ENCODE results near the gene CLTB. TPM values are rescaled to one million over a fixed set of nuclear protein-coding genes. Genes with fewer than 3 reads are reported as not detected.

The CLTB gene
- polyA plus RNA-seq, 3 donors, result 63.2 to 87.6 (median 75.2) TPM

GRCh38 chr5:176407456-176408251 is 8.7 kb downstream of the CLTB start:
- Histone ChIP-seq H3K9ac (ENCODE audit: insufficient read depth, low read length, poor library complexity, severe bottlenecking) (no peak overlapping the region), H3K27me3 (ENCODE audit: control insufficient read depth in 2 of 2, insufficient read depth in 2 of 2, low read length in 2 of 2) (no peaks in the 10 kb centered on the region), H3K79me2 (ENCODE audit: insufficient read depth, low read length) (peaks cover 5% of the 10 kb centered on the region), H3K27ac (ENCODE audit: low read depth in 1 of 2, low read length in 2 of 2) (no peak overlapping the region), H2AFZ (ENCODE audit: insufficient read depth, low read depth, low read length, poor library complexity, severe bottlenecking) (no peak overlapping the region), H3K4me1 (ENCODE audit: control insufficient read depth in 1 of 2, insufficient read depth in 2 of 2, low read length in 2 of 2) (no peaks in the 10 kb centered on the region), H3K9me3 (replicated peaks in 1 of 2; ENCODE audit: control insufficient read depth in 1 of 2, insufficient read depth in 1 of 2, low read length in 2 of 2) (no peaks in the 10 kb centered on the region), H3K36me3 (replicated peaks in 1 of 2; ENCODE audit: control insufficient read depth in 1 of 2, insufficient read depth in 2 of 2, low read length in 2 of 2) (peaks cover 44 to 71% of the 10 kb centered on the region in 2 donors), H3K4me2 (replicated peaks; ENCODE audit: extremely low read depth, low read length, poor library complexity, severe bottlenecking) (no peak overlapping the region), H3K4me3 (replicated peaks in 1 of 3; ENCODE audit: low read depth in 2 of 3, low read length in 3 of 3) (no peak overlapping the region), H4K20me1 (ENCODE audit: insufficient read depth, low read length) (peaks cover 16% of the 10 kb centered on the region)
- TF ChIP-seq CTCF (IDR thresholded peaks at IDR 0.05), result no peak
- intact Hi-C loops (cut with micrococcal nuclease), result no loop called here
- no peak for DNase-seq
- Mint-ChIP-seq H3K9me3 (peaks cover 0 to 2% (median 0%) of the 10 kb centered on the region in 7 donors), H3K27me3 (ENCODE audit: low read depth in 3 of 3) (no peaks in the 10 kb centered on the region), H3K36me3 (peaks cover 65 to 78% of the 10 kb centered on the region in 2 donors), H3K4me1 (peaks cover 14% of the 10 kb centered on the region), H3K27ac (peak overlapping the region in 1 of 7 donors; percentile 4), H3K4me3 (no peak overlapping the region)
- 94% methylated on average over 3 of the region's 6 CpGs for WGBS (ENCODE audit: insufficient coverage)

GRCh38 chr5:176406436-176407052 is 9.8 kb downstream of the CLTB start:
- Histone ChIP-seq H3K4me3 (replicated peaks in 1 of 3; ENCODE audit: low read depth in 2 of 3, low read length in 3 of 3) (no peak overlapping the region), H3K36me3 (replicated peaks in 1 of 2; ENCODE audit: control insufficient read depth in 1 of 2, insufficient read depth in 2 of 2, low read length in 2 of 2) (peaks cover 44 to 71% of the 10 kb centered on the region in 2 donors), H3K9ac (ENCODE audit: insufficient read depth, low read length, poor library complexity, severe bottlenecking) (no peak overlapping the region), H3K4me2 (replicated peaks; ENCODE audit: extremely low read depth, low read length, poor library complexity, severe bottlenecking) (no peak overlapping the region), H3K27ac (ENCODE audit: low read depth in 1 of 2, low read length in 2 of 2) (no peak overlapping the region), H3K9me3 (replicated peaks in 1 of 2; ENCODE audit: control insufficient read depth in 1 of 2, insufficient read depth in 1 of 2, low read length in 2 of 2) (no peaks in the 10 kb centered on the region), H4K20me1 (ENCODE audit: insufficient read depth, low read length) (peaks cover 10% of the 10 kb centered on the region), H3K27me3 (ENCODE audit: control insufficient read depth in 2 of 2, insufficient read depth in 2 of 2, low read length in 2 of 2) (no peaks in the 10 kb centered on the region), H2AFZ (ENCODE audit: insufficient read depth, low read depth, low read length, poor library complexity, severe bottlenecking) (no peak overlapping the region), H3K4me1 (ENCODE audit: control insufficient read depth in 1 of 2, insufficient read depth in 2 of 2, low read length in 2 of 2) (no peaks in the 10 kb centered on the region), H3K79me2 (ENCODE audit: insufficient read depth, low read length) (peaks cover 3% of the 10 kb centered on the region)
- peaks cover 8% of the 10 kb centered on the region for H3K4me1 Mint-ChIP-seq
- H3K9me3 Mint-ChIP-seq, result peaks cover 0 to 2% (median 0%) of the 10 kb centered on the region in 7 donors
- no peak overlapping the region for H3K4me3 Mint-ChIP-seq
- DNase-seq, result no peak
- intact Hi-C loops (cut with micrococcal nuclease), result no loop called here
- H3K27me3 Mint-ChIP-seq (ENCODE audit: low read depth in 3 of 3), result no peaks in the 10 kb centered on the region
- 93% methylated on average over 8 of the region's 9 CpGs for WGBS (ENCODE audit: insufficient coverage)
- H3K27ac Mint-ChIP-seq, result peak overlapping the region in 2 of 7 donors; percentile 12 to 78
- H3K36me3 Mint-ChIP-seq, result peaks cover 68 to 82% of the 10 kb centered on the region in 2 donors
- no peak for TF ChIP-seq CTCF (IDR thresholded peaks at IDR 0.05)
